GM19468 (cell line): ENCODE data around the gene DPYSL3.

Experiments
- ATAC-seq: cut with Tn5 transposase; IDR thresholded peaks from one replicate; pipeline ENCODE4 v1.9.1; 2021; ENCODE audit warnings: mild to moderate bottlenecking, moderate library complexity, moderate number of reproducible peaks; ENCODE audit not compliant: unreplicated experiment; ENCODE audit errors: extremely low read depth

DPYSL3 gene

GRCh38 chr5:147479949-147480348, 29.9 kb downstream of the DPYSL3 start:
- no peak for ATAC-seq

- ATAC-seq = no peak
Measured at GRCh38 chr5:147479444-147479843, 30.4 kb downstream of the DPYSL3 start.

- no peak for ATAC-seq
Measured at GRCh38 chr5:147474140-147474539, 35.7 kb downstream of the DPYSL3 start.

GRCh38 chr5:147472664-147473475, 37.0 kb downstream of the DPYSL3 start:
- ATAC-seq = no peak

- ATAC-seq = no peak
Measured at GRCh38 chr5:147467973-147468508, 41.8 kb downstream of the DPYSL3 start.

GRCh38 chr5:147466360-147466980, 43.4 kb downstream of the DPYSL3 start:
- ATAC-seq = no peak

GRCh38 chr5:147465747-147466146, 44.1 kb downstream of the DPYSL3 start:
- ATAC-seq = no peak

- no peak for ATAC-seq
Measured at GRCh38 chr5:147464211-147464610, 45.7 kb downstream of the DPYSL3 start.

GRCh38 chr5:147461915-147462314, 48.0 kb downstream of the DPYSL3 start:
- no peak for ATAC-seq

- no peak for ATAC-seq
Measured at GRCh38 chr5:147460380-147460779, 49.5 kb downstream of the DPYSL3 start.

- ATAC-seq = no peak
Measured at GRCh38 chr5:147458581-147458980, 51.3 kb downstream of the DPYSL3 start.

GRCh38 chr5:147455822-147456450, 53.9 kb downstream of the DPYSL3 start:
- ATAC-seq = no peak

- no peak for ATAC-seq
Measured at GRCh38 chr5:147454996-147455677, 54.7 kb downstream of the DPYSL3 start.

GRCh38 chr5:147453875-147454814, 55.7 kb downstream of the DPYSL3 start:
- ATAC-seq = peak; percentile 34

- no peak for ATAC-seq
Measured at GRCh38 chr5:147452165-147452811, 57.6 kb downstream of the DPYSL3 start.

GRCh38 chr5:147451193-147451592, 58.7 kb downstream of the DPYSL3 start:
- no peak for ATAC-seq

GRCh38 chr5:147450606-147451005, 59.3 kb downstream of the DPYSL3 start:
- ATAC-seq = no peak

- ATAC-seq = no peak
Measured at GRCh38 chr5:147448766-147449165, 61.1 kb downstream of the DPYSL3 start.

GRCh38 chr5:147446523-147446922, 63.3 kb downstream of the DPYSL3 start:
- ATAC-seq = no peak
